ENCODE measurements around the gene CACNB1. TPM values are rescaled to one million over a fixed set of nuclear protein-coding genes. Genes with fewer than 3 reads are reported as not detected.

The CACNB1 gene
- total and polyA plus RNA-seq, 2 of the 4 experiments (the other 2 are of a cell fraction) = 2.5 to 8.6 TPM

GRCh38 chr17:39155654-39156053 is 41.8 kb downstream of the CACNB1 start:
- Histone ChIP-seq H4K91ac (ENCODE audit: insufficient read depth, low read depth, low read length) (no peak overlapping the region), H3K9me3 (ENCODE audit: control insufficient read depth, insufficient read depth, low read length) (no peaks in the 10 kb centered on the region), H2BK20ac (ENCODE audit: low read depth, low read length) (no peak overlapping the region), H3K4me2 (ENCODE audit: low read depth, low read length) (no peak overlapping the region), H3K4ac (ENCODE audit: low read depth, low read length) (no peak overlapping the region), H3K9me1 (ENCODE audit: insufficient read depth, low read length) (no peaks in the 10 kb centered on the region), H3K9ac (ENCODE audit: low read depth, low read length) (no peak overlapping the region), H3K27me3 (ENCODE audit: control insufficient read depth, insufficient read depth, low read length) (peaks cover 11% of the 10 kb centered on the region), H2AK9ac (replicated peaks; ENCODE audit: low read depth, low read length, poor library complexity) (no peak overlapping the region), H3K18ac (ENCODE audit: low read depth, low read length) (no peak overlapping the region), H3K27ac (ENCODE audit: insufficient read depth, low read length) (no peak overlapping the region), H3K4me1 (ENCODE audit: control insufficient read depth, insufficient read depth, low read length) (peaks cover 2% of the 10 kb centered on the region), H2AK5ac (ENCODE audit: low read depth, low read length) (no peak overlapping the region), H4K5ac (ENCODE audit: low read depth, low read length) (no peak overlapping the region), H3K56ac (ENCODE audit: extremely low read depth, insufficient read depth, low read length) (no peak overlapping the region), H2BK5ac (ENCODE audit: low read depth, low read length, poor library complexity, severe bottlenecking) (no peak overlapping the region), H4K20me1 (ENCODE audit: insufficient read depth, low read length) (peaks cover 4% of the 10 kb centered on the region; the same call in 1 of the 2 replicates), H3K14ac (replicated peaks; ENCODE audit: low read depth, low read length) (no peak overlapping the region), H3K23ac (ENCODE audit: low read depth, low read length) (0 out of 2 replicates have a peak overlapping the region, but pooled peaks have one; percentile 14), H2AFZ (replicated peaks; ENCODE audit: low read length, poor library complexity) (no peak overlapping the region), H4K8ac (ENCODE audit: low read depth in 2 of 2, low read length in 2 of 2) (no peak overlapping the region), H3K36me3 (ENCODE audit: control insufficient read depth, insufficient read depth, low read length) (no peaks in the 10 kb centered on the region), H3K79me1 (ENCODE audit: low read depth in 1 of 2, low read length in 2 of 2) (no peaks in the 10 kb centered on the region), H2BK120ac (ENCODE audit: low read depth, low read length) (no peak overlapping the region), H2BK15ac (ENCODE audit: low read depth, low read length) (no peak overlapping the region), H3K4me3 (ENCODE audit: insufficient read depth, low read depth, low read length) (no peak overlapping the region)
- in situ Hi-C loops (cut with MboI; ENCODE audit: low sequenced_read_pairs) (no loop called here), dilution Hi-C loops (cut with HindIII; ENCODE audit: low sequenced_read_pairs, unreplicated experiment) (no loop called here), intact Hi-C loops (cut with micrococcal nuclease) (no loop called here)
- ATAC-seq (ENCODE audit: low read depth) (no peak), DNase-seq (no peak)
- WGBS, 2 experiments (ENCODE audit: extremely low coverage in 2 of 2, insufficient read length in 1 of 2) = no CpG with 5 or more reads among the region's 2 CpGs
- CTCF ChIA-PET = no interaction called here
- no peak for TF ChIP-seq MAFK (IDR thresholded peaks at IDR 0.05; ENCODE audit: low read depth, low read length)
- POLR2A ChIA-PET (ENCODE audit: unreplicated experiment) = no interaction called here
- BruUV-seq (replicated peaks) = no TSS peak

All from IMR-90 (cell line).